HCT116 (cell line): ENCODE results near the gene ITGAE. TPM values are rescaled to one million over a fixed set of nuclear protein-coding genes. Genes with fewer than 3 reads are reported as not detected.

Experiments
- ATAC-seq: fragments of 200-7000 bp; cut with Tn5 transposase; 2 replicates; pipeline ENCODE4 v1.9.1; 2020; ENCODE audit warnings: mild to moderate bottlenecking, moderate library complexity
- BruUV-seq: library from RNA; stranded (reverse); fragments of 400-500 nt; replicated peaks from 2 replicates; lab custom pipeline; 2021; lab: Mats Ljungman, UMichigan
- CTCF ChIA-PET: fragments of 300-600 bp; sonication (Branson Sonifier 250); formaldehyde crosslinking; loops from one replicate; lab custom pipeline; 2021; ENCODE audit warnings: antibody characterized with exemption; lab: Charles Lee
- POLR2A ChIA-PET: fragments of 300-600, 350-600 bp; sonication (Branson Sonifier 250); formaldehyde crosslinking; loops from one replicate; lab custom pipeline; 2021; ENCODE audit warnings: antibody characterized with exemption; lab: Charles Lee
- RAD21 ChIA-PET, 2 experiments: fragments of 300-600 bp; sonication (Branson Sonifier 250); formaldehyde crosslinking; loops; one replicate each; lab custom pipeline; 2023; ENCODE audit warnings: low total read pairs in 2 of 2; ENCODE audit not compliant: uncharacterized antibody in 2 of 2, unreplicated experiment in 2 of 2, low non-redundant PET in 1 of 2; lab: Charles Lee
- DNase-seq: peaks from one replicate; pipeline ENCODE4 v3.0.0-alpha.2; 2010; ENCODE audit warnings: low read depth, low spot score
- H2AFZ ChIP-seq: fragments of 200-600 bp; shearing (Covaris generic), sonication (generic); 2 replicates; pipeline ENCODE4 v1.6.1; 2017; ENCODE audit warnings: low read depth, mixed run types, mixed read lengths, antibody characterized with exemption, low read length; ENCODE audit not compliant: poor library complexity, severe bottlenecking
- H3K27ac ChIP-seq: 2 replicates; pipeline ENCODE4 v1.5.1; 2012; ENCODE audit warnings: low read depth, low read length
- H3K27me3 ChIP-seq: fragments of 200-600 bp; sonication (generic); 2 replicates; pipeline ENCODE4 v1.6.1; 2016; ENCODE audit warnings: mixed run types, low read length, mixed read lengths; ENCODE audit not compliant: insufficient read depth
- H3K36me3 ChIP-seq, 2 experiments: fragments of 200-500 bp in 1 of 2; fragments of 200-600 bp in 1 of 2; sonication (Bioruptor generic) in 1 of 2; sonication (generic) in 1 of 2; 2 replicates each; pipeline versions ENCODE4 v1.5.1 to v1.6.1; 2014 to 2016; ENCODE audit warnings: low read length in 2 of 2, inconsistent platforms in 1 of 2, mixed read lengths in 1 of 2, mixed run types in 1 of 2; ENCODE audit not compliant: insufficient read depth in 2 of 2, control insufficient read depth in 1 of 2
- H3K4me1 ChIP-seq, 2 experiments: fragments of 200-600 bp in 1 of 2; sonication (generic) in 1 of 2; 2 replicates each; pipeline versions ENCODE4 v1.5.1 to v1.6.1; 2012 to 2017; ENCODE audit warnings: low read length in 2 of 2, inconsistent platforms in 1 of 2, mild to moderate bottlenecking in 1 of 2, mixed read lengths in 1 of 2, mixed run types in 1 of 2, moderate library complexity in 1 of 2; ENCODE audit not compliant: insufficient read depth in 2 of 2, control insufficient read depth in 1 of 2
- H3K4me2 ChIP-seq: fragments of 200-600 bp; sonication (generic); 2 replicates; pipeline ENCODE4 v1.6.1; 2017; ENCODE audit warnings: mixed run types, low read length, mixed read lengths
- H3K4me3 ChIP-seq, 2 experiments: fragments of 200-600 bp in 1 of 2; sonication (generic) in 1 of 2; replicated peaks in 1 of 2; 2 replicates each; pipeline ENCODE4 v1.5.1; 2011 to 2016; ENCODE audit warnings: low read length in 2 of 2, control low read depth in 1 of 2, low read depth in 1 of 2, mild to moderate bottlenecking in 1 of 2, mixed read lengths in 1 of 2, mixed run types in 1 of 2
- H3K79me2 ChIP-seq: fragments of 200-600 bp; sonication (generic); 2 replicates; pipeline ENCODE4 v1.6.1; 2017; ENCODE audit warnings: mild to moderate bottlenecking, mixed run types, low read length, moderate library complexity, mixed read lengths; ENCODE audit not compliant: insufficient read depth
- H3K9ac ChIP-seq: fragments of 200-600 bp; sonication (generic); 2 replicates; pipeline ENCODE4 v1.6.1; 2016; ENCODE audit warnings: low read length, mixed read lengths
- H3K9me2 ChIP-seq: fragments of 200-600 bp; sonication (generic), shearing (Covaris generic); 2 replicates; pipeline ENCODE4 v1.6.1; 2017; ENCODE audit warnings: mixed run types, mild to moderate bottlenecking, moderate library complexity; ENCODE audit not compliant: insufficient read depth
- H3K9me3 ChIP-seq, 2 experiments: fragments of 200-500 bp in 1 of 2; fragments of 200-600 bp in 1 of 2; sonication (Bioruptor generic) in 1 of 2; sonication (generic) in 1 of 2; 2 replicates each; pipeline ENCODE4 v1.6.1; 2014 to 2017; ENCODE audit warnings: low read length in 2 of 2, mixed read lengths in 2 of 2, inconsistent platforms in 1 of 2, low read depth in 1 of 2, mild to moderate bottlenecking in 1 of 2, mixed run types in 1 of 2, moderate library complexity in 1 of 2; ENCODE audit not compliant: control insufficient read depth in 1 of 2, insufficient read depth in 1 of 2
- H4K20me1 ChIP-seq: fragments of 200-600 bp; sonication (generic), shearing (Covaris generic); 2 replicates; pipeline ENCODE4 v1.6.1; 2017; ENCODE audit warnings: mixed run types, mild to moderate bottlenecking, moderate library complexity; ENCODE audit not compliant: insufficient read depth
- CBX3 ChIP-seq: IDR thresholded peaks from 2 replicates; pipeline ENCODE4 v1.6.1; 2012; ENCODE audit warnings: low read depth
- CTCF ChIP-seq, 3 experiments: fragments of 200-600 bp in 1 of 3; sonication (generic) in 1 of 3; IDR thresholded peaks in 2 of 3; conservative IDR thresholded peaks in 1 of 3; 2 replicates each; pipeline ENCODE4 v1.5.1; 2012 to 2017; ENCODE audit warnings: low read depth in 2 of 3, low read length in 2 of 3, antibody characterized with exemption in 1 of 3, borderline replicate concordance in 1 of 3, control low read depth in 1 of 3, mild to moderate bottlenecking in 1 of 3, mixed read lengths in 1 of 3, mixed run types in 1 of 3, moderate library complexity in 1 of 3; ENCODE audit not compliant: insufficient read depth in 1 of 3
- EZH2phosphoT487 ChIP-seq: fragments of 200-600 bp; IDR thresholded peaks from 2 replicates; pipeline ENCODE4 v1.6.1; 2018; ENCODE audit warnings: antibody characterized with exemption, borderline replicate concordance
- FOSL1 ChIP-seq: IDR thresholded peaks from 2 replicates; pipeline ENCODE4 v1.6.1; 2012; ENCODE audit warnings: low read depth
- SIN3A ChIP-seq: IDR thresholded peaks from 2 replicates; pipeline ENCODE4 v1.6.1; 2012; ENCODE audit warnings: low read depth
- ZNF274 ChIP-seq: fragments of 200-500 bp; sonication (Bioruptor generic); IDR thresholded peaks from 2 replicates; pipeline ENCODE4 v1.6.1; 2014; ENCODE audit warnings: mild to moderate bottlenecking, low read depth, low read length, inconsistent platforms
- intact Hi-C: fragments of 100-400 bp; cut with micrococcal nuclease; formaldehyde crosslinking; loops from 2 replicates; pipeline ENCODE4 v1.10.0; 2022
- total RNA-seq: library from RNA; stranded (reverse); gene quantifications from one replicate; pipeline ENCODE4 v1.2.1, GENCODE V29; 2021; ENCODE audit not compliant: unreplicated experiment
- TF ChIP-seq, protein P1 (sequence below): IDR thresholded peaks from 2 replicates; pipeline ENCODE4 v1.6.1; 2012

The ITGAE gene
- total RNA-seq, 1 experiment from 2014 or later: 19.9 TPM

- no peak overlapping the region for H3K4me2 ChIP-seq
- CTCF ChIA-PET: interaction anchor here (1.0 kb wide), 1 partner anchor 10 kb away, joined by 3 read pairs; no protein-coding TSS in a partner anchor
Observed at GRCh38 chr17:3747805-3748204, 53.2 kb downstream of the ITGAE start.

More at GRCh38 chr17:3747805-3748204, 53.2 kb downstream of the ITGAE start:
- no peaks in the 10 kb centered on the region for H3K36me3 ChIP-seq
- BruUV-seq: no TSS peak
- no peaks in the 10 kb centered on the region for H3K9me3 ChIP-seq
- ChIA-PET POLR2A (no interaction called here), RAD21 (interaction anchor here in 1 of 2 experiments (0.6 kb wide), 1 partner anchor 1292 kb away, joined by 4 read pairs; no protein-coding TSS in a partner anchor)
- no peaks in the 10 kb centered on the region for H4K20me1 ChIP-seq
- no peak overlapping the region for H3K4me3 ChIP-seq
- H3K27ac ChIP-seq: no peak overlapping the region
- DNase-seq (no peak), ATAC-seq (no peak)
- H3K4me1 ChIP-seq: 0 out of 4 replicates have a peak, but pooled peaks cover 0 to 3% of the 10 kb centered on the region in 2 experiments
- H3K9ac ChIP-seq: no peak overlapping the region
- no peak overlapping the region for H2AFZ ChIP-seq
- H3K27me3 ChIP-seq: no peaks in the 10 kb centered on the region
- intact Hi-C loops: no loop called here
- no peaks in the 10 kb centered on the region for H3K9me2 ChIP-seq
- TF ChIP-seq SIN3A (no peak), CTCF (IDR thresholded peaks at IDR 0.05 in 2 of 3, conservative IDR thresholded peaks at IDR 0.05 in 1 of 3; ENCODE audit: borderline replicate concordance in 1 of 3, insufficient read depth in 1 of 3, low read depth in 2 of 3, low read length in 2 of 3) (no peak), FOSL1 (no peak), ZNF274 (no peak), EZH2phosphoT487 (no peak), CBX3 (no peak)
- TF ChIP-seq, protein P1, sequence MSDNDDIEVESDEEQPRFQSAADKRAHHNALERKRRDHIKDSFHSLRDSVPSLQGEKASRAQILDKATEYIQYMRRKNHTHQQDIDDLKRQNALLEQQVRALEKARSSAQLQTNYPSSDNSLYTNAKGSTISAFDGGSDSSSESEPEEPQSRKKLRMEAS: no peak
- H3K79me2 ChIP-seq: no peaks in the 10 kb centered on the region
